HG03342 (cell line): ENCODE measurements around the gene MICAL3.

ENCODE experiments used
- ATAC-seq: cut with Tn5 transposase; IDR thresholded peaks from one replicate; pipeline ENCODE4 v1.9.1; 2021; ENCODE audit warnings: mild to moderate bottlenecking, moderate library complexity; ENCODE audit not compliant: unreplicated experiment

Gene MICAL3

DNA sequence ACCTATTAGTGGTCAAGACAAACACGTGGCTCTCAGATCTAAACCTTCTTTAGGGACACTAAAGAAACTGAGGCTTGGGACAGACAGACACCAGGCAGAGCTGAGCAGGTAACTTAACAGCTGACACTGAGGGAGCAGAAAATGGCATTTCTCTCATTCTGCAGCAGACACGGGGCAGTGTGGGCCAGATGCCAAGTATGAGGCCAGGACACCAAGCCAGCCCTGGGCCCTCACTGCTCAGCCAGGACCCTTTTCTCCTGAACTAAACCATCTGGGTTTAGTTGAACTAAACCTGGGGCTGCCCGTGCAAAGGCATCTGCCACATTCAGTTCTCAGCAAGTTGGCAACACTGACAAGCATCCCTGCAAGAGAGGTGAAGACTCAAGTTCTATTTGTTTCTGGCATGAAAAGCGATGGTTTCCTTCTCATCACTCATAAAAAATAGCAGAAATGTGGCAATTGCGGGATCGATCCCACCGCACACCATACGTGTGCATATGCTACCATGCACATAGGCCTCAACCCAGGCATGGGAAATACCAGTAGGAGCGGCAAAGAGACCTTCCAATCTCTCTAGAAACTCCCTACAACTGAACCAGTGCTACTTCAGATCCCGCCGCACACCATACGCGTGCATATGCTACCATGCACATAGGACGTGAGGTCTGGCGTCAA lies 150.0 kb downstream of the MICAL3 start:
- no peak for ATAC-seq

DNA sequence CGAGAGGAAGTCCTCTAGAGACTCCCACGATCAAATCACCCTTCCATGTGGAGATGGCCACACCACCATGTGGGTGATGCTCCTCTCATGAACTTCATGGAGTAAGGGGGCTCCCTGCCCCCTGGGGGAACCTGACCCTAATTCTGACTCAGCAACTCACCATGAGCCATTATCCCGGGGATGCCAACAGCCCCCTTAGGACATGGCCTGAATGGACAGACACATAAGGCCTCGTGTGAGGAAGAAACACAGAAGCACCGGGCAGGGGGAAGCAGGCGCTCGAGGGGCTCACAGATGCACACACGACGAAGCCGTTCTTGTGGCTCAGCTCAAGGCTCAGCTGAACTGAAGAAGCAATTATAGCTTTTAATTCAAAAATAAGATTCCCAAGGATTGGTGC lies 150.6 kb downstream of the MICAL3 start:
- ATAC-seq, result no peak

DNA sequence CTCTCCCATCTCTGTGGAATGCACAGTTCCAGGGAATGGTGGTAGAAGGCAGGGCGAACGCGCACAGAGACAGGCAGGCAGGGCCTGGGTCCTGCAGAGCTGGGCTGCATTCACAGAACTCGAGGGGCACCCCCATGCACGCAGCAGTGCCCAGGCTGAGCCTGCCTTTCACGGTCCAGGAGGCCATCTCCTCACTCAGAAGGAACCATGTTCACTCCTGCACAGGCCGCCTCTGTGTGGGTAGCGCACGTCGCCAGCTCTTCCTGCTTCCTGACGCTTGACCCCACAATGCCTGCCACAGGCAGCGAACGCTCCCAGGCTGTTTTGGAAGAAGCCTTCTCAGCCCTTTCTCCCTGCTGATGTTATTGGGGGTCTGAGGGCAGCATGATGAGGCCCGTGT lies 151.2 kb downstream of the MICAL3 start:
- no peak for ATAC-seq

DNA sequence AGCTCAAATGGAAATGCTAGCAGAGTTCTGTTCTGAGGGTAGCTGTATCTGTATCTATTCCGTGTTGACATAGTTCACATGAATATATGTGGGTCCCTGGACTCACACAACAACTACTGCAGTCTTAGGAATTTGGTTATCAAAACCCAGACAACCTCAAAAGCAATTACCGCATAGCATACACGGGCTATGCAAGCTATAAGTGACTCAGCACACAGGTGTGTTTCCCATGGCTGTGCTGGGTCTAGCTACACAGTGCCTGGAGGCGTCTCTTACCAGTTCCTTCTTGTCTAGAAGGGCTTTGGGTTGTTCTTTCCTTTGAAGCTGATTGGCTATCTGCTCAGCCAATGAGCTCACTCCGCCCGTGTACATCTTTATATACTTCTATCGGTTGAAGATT lies 151.9 kb downstream of the MICAL3 start:
- ATAC-seq, result no peak

DNA sequence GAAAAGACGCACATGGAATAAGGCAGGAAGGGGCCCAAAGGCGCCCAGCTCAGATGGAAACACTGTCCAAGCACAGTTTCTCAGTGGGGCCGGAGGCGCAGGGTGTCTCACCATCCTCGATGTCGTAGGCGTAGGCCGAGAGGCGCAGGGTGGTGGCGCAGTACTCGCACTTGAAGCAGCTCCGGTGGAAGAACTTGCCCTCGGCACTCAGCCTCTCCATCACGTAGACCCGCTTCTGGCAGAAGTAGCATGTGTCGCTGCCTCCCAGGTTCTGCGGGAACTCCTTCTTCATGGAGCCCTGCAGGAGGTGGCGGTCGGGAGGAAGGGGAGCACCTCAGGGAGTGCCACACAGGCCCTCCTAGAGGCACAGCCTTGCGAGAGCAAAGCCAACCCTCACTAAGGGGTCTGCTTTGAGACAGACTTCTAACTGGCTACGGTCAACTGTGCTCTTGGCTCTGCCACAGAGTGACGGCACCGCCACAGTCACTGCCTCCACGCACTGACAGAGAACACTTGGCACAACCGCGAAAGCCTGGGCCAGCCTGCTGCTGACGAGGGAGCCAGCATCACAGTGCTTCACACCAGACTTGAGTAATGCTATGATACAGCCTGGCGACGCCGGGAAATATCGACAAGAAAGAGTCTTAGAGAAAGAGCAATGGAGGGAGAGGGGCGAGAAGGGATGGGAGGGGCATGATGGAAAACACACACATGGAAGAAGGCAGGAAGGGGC lies 152.5 kb downstream of the MICAL3 start:
- no peak for ATAC-seq

DNA sequence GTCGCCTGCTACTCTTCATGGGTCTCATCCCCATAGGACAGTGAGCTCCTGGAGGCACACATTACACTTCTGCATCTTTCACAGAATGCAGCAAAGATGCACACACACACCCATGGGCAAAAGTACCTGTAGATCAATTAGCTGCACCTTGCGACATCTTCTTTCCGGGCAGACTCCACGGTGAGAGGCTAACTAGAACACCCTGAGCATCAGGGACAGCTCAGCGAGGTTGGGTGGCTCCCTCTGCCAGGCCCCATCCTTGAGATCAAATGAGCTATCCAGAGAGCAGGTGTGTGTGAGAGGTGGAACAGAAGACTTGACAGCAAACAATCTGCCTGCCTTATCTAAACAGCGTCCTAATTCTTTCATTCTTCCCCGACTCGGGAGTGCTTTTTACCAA lies 154.0 kb downstream of the MICAL3 start:
- no peak for ATAC-seq

DNA sequence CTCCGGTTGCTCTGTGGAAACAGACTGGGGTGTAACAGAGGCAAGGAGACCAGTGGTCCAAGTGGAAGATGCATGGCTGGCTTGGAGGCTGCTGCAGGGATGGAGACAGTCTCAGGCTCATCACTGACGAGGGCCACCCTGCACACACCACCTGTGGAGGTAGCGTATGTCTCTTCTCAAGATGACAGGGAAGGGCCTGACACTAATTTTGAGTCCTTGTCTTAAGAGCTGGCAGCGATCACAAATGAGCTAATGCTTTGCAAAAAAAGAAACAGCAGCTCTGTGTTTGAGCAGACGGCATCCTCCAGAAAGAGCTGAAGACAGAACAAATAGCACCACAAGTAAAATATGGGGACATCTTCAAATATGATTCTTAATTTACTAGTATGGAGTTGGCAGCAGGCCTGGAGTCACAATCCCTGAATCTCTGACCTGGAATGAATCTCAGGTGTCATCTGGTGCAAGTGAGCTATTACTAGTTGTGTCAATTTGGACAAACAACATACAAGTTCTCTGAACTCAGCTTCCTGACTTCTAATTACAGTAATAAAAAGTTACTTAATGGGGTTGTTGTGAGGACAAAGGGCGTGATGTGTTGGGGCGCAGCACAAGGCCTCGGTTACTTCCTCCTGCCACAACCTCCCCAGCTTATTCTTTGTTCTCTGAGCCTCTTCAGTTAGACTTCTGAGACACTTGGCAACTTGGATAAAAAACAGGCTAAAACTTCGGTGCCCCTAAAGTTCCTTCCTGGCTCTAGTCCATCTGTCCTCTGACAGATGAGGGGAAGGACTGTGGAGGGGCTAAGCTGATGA lies 154.9 kb downstream of the MICAL3 start:
- no peak for ATAC-seq

DNA sequence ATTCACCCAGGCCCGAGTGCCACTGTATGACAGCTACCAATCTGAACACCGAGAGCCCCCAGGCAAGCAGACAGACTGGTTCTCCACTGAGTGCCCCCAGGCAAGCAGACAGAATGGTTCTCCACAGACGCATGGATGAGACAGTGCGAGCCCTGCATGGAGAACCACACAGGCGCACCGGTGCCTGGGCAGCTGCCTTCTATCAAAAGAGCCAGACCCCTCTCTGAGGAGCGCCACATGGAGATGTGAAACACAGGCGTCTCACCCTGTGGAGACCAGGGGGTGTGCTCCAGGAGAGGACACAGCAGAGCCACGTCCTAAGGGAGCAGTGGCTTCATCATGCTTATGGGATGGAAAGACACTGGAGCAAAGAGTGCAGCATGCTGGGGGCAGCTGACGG lies 155.6 kb downstream of the MICAL3 start:
- ATAC-seq, result no peak

DNA sequence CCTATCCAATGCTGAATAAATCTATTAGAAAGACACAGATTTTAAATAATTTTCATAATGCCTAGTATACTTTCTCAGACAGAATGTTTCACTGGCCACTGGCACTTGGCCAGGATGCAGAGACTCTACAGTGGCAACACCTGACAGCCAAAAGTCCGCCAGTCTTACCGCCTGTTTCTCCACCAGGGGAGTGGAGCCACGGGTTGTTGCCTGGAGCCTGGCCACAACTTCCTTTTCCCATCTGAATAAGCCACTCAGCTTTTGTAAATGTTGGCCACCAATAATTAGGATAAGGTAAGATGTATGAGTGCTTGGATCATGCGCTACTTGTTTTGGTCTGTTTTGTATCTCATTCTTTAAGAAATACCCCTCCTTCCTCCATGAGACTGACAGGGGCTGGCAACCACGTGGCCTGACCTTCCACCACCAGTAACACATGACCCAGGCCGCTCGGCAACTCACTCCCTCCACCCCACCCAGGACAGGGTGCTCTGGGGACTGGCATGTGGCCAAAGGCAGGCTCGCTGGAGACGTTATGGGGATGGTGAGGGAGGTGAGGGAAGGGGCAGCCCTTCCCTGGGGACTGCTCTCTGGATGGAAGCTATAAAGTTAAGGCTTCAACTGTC lies 157.1 kb downstream of the MICAL3 start:
- ATAC-seq, result no peak

DNA sequence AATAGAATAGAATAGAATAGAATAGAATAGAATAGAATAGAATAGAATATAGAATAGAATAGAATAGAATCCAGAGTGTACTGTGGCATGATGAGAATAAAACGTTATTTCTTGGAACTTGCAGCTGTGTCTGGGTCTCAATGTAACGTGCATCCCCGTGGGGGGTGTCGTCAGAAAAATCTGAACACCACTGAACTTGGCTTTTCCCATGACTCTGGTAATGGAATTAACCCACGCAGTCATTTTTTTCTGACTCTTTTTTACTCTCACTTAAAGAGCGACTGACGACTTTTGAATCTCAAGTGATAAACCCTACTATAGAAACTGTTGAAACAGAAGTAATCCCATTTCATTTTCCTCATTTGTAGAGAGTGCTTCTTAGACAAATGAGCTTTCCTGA lies 157.7 kb downstream of the MICAL3 start:
- ATAC-seq, result no peak

DNA sequence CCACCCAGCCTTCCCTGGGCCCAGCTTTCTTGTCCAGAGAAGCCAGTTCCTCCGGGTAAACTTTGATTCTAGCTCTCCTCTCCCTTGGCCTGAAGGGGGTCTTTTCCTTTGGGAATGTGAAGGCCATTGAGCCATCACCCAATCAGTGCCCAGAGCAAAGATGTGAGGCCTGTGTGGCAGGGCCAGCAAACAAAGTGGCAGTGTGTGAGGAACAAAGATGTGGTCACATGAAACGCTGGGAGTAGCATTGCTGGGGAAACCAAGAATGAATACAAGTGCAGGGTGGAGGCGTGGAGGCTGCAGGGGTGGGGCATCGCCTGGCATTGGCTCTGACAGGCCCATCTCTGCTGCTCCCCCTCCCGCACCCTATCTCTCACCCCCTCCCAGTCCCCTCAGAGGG lies 158.2 kb downstream of the MICAL3 start:
- ATAC-seq, result no peak

DNA sequence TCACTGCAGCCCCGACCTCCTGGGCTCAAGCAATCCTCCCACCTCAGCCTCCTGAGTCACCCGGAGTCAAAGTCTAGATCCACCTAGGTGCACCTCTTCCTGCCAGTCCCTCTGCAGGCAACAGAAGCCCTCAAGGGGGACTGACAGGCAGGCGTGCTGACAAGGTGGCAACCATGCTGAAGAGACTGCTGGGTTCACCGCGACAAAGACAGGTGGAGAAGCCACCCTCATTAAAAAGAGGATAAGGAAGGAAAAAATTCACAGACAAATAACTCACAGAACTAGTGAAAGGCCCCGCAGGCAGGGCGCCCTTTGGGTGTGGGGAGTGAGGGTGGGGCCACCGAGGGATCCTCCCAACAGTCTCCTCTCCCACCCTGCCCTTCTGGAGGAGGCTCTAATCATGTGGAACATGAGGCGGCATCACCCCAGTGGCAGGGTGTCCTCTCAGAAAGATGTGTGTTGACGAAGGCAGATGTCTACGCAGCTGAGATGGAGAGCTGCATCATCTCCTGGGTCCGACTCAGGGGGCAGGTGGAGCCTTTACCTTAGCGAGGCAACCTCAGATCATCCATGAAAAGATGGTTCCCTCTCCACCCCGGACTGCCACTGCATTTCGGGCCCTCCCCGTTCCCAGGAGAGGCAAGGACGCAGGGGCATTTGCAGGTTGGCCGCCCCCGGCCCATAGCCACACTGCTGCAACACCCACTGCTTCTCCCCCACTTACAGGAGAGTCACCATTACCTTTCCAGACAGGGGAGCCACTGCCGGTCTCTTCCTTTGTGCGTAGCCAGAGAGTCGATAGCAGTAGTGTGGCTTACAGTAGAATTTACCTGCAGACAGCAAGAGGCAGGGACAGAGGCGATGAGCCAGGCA lies 158.9 kb downstream of the MICAL3 start:
- ATAC-seq, result no peak

DNA sequence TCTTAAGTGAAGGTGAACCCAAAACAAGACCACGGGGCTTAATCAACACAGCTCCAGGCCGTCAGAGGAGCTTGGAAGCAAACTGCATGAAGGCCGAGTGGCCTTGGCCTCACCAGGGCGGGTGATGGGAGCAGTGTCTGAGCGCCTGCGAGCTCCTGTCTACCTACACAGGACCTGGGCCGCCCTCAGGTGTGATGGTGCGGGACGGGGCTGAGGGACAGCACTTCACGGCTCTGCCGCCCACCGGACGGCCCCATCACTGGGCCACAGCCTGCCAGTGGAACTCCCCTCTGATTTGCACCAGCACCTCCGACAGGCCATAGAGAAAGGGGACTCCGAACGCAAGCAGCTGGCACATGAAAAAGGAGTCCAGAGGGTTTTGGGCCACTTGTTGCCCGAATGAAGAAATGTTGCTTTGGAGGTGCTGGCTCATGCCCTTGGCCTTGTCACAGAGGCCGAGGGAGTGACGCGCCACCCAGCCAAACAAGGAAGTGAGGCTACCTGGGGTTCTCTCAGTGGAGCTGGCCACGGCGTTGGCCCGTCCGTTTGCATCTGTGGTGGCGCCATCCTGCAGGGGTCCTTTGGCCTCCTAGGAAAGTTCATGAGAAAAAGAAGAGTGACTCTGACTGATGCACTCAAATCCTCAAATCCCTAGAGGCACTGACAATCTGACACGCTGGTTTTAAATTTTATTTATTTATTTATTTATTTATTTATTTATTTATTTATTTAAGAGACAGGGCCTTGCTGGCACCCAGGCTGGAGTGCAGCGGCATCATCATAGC lies 159.8 kb downstream of the MICAL3 start:
- no peak for ATAC-seq

DNA sequence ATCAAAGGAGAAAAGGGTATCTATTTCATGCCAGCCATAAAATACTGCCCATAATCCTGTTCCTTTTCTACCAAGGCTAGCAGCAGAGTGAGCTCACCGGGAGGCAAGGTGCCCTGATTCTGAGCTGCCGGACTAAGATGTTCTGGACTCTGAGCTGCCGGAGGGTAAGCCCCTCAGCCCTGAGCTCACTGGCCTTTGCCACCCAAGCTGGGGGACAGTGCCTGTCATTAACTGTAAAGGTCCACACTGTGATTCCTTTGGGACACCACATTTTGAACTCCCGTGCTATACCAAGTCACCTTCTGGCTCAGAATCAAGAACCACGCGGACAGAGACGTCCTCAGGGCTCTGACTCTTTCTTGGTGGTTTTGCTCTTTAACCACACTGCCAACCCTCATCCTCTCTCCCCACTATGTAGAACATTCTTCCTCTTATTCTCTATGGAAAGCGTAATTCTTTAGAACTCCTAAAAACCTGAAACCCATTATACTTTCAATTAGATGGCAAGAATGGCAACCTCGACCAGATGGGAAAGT lies 161.6 kb downstream of the MICAL3 start:
- ATAC-seq, result no peak

DNA sequence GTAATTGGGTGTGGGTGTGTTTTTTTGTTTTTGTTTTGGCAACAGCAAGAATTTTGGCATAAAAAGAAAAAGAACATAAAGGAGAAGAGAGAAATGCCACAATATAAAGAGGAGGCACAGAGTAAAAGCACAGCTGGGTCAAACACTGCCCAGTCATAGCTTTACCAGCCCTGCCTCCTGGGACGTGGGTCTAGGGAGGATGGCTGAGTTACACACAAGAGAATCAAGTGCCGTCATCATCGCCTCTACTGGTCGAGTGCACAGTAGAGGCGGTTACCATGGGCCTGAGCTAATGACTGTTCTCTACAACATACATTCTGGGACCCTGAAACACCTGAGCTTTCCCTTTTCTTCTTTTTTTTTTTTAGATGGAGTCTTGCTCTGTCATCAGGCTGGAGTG lies 162.5 kb downstream of the MICAL3 start:
- no peak for ATAC-seq

DNA sequence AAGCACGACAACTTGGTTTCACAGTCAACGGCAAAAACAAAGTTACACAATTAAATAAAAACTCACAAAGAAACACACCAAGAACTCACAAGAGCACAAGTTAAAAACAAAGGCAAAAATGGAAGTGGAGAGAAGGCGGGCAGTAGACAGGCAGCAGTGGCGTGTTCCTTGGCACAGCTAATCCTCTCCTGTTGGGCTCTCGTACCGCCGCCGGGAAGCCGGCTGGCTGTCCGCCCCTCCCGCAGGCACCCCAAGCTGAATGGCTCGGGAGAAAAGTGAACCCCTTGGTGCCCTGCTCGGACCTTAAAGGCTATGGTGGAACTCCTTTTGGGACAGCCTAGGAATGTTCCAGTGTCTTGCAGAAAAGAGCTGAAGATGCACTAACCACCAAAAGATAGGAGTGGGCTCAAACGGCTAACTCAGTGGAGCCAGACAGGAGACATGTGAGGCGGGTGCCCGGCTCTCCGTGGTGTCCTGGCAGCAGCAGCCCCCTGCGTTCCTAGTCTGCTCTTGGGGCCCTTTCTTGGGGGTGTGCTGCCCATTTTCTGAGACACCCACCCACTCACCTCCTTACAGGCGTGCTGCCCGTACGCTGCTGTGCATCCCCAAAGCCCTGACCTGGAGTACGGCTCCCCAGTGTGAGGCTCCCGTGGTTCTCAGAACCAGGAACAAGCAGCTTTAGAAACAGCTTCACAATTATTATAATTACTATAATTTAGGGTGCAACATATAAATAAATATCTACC lies 164.0 kb downstream of the MICAL3 start:
- ATAC-seq, result no peak

DNA sequence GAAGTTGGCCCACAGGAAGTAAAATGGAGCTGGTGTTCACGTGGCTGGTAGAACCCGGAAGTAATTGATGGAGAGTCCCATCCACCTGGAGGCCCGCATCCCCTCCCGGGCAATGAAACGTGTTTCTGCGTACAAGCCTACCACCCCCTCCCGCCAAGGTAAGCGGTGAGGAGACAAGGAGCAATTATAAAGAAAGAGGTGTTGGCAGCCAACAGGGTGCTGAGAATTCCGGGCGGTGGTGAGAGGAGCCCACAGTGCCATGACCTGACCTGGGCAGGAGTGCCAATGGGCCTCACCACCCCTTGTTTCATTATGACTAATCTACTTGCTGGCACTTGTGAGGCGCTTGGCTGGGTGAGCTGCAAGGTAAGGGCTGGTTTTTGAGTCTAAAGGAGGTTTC lies 166.3 kb downstream of the MICAL3 start:
- no peak for ATAC-seq

DNA sequence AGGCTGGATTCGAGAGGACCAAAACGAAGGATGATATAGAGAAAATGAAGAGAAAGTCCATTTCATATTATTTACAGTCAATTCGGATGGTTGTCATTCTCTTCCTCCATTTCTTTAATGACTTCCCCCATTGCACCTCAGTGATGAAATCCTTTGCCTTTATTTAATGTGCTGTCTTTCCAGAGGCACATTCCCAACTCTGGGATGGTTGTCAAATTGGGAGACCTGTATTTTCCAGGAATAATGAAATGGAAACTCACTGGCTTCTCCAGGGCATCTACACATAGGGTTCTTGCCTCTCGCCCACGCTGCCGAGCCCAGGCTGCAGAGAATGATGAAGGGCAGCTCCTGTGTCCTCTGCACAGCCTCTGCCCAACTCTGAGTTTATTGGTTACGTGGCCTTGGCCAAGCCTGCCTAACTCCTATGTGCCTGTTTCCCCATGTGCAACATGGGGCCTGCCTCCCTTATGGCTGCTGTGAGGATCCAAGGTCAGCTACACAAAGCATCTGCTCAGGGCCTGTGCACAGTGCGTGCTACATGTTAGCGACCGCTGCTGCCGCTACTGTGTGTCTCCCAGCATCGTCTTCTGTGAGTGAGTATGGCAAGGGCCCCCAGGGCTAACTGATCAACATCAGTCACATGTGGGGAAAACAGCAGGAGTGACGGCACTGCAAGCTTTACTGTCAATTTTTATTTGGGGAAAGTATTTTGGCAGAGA lies 168.6 kb downstream of the MICAL3 start:
- ATAC-seq, result no peak
